GM12878 (cell line): ENCODE measurements around the gene RXFP4. TPM values are rescaled to one million over a fixed set of nuclear protein-coding genes. Genes with fewer than 3 reads are reported as not detected.
A peak's percentile ranks its signal among the peaks of the same experiment; 100 is the strongest.

Source experiments
- ATAC-seq: fragments of 200-7000 bp; cut with Tn5 transposase; 3 replicates; pipeline ENCODE4 v1.9.1; 2020; ENCODE audit warnings: mild to moderate bottlenecking, moderate library complexity
- BruUV-seq: library from RNA; stranded (reverse); fragments of 400-500 nt; replicated peaks from 2 replicates; lab custom pipeline; 2021; lab: Mats Ljungman, UMichigan
- CTCF ChIA-PET: fragments of 300-600 bp; sonication (Branson Sonifier 250); formaldehyde crosslinking; extraction: SDS; loops from one replicate; lab custom pipeline; 2021; ENCODE audit warnings: inconsistent platforms; lab: Yijun Ruan, JAX
- POLR2A ChIA-PET: fragments of 350-600 bp; formaldehyde crosslinking; extraction: SDS; loops from one replicate; lab custom pipeline; 2021; ENCODE audit warnings: inconsistent platforms; lab: Charles Lee
- RAD21 ChIA-PET: fragments of 300-600 bp; sonication (Branson Sonifier 250); formaldehyde crosslinking; loops from one replicate; lab custom pipeline; 2023; ENCODE audit warnings: antibody characterized with exemption; ENCODE audit not compliant: unreplicated experiment; lab: Charles Lee
- SMC1A ChIA-PET: fragments of 300-600 bp; sonication (Branson Sonifier 250); formaldehyde crosslinking; loops from one replicate; lab custom pipeline; 2023; ENCODE audit not compliant: unreplicated experiment, uncharacterized antibody; lab: Charles Lee
- DNase-seq: peaks from one replicate; pipeline ENCODE4 v3.0.0-alpha.2; 2011; ENCODE audit warnings: low read depth, low spot score
- FAIRE-seq: peaks from 3 replicates; lab custom pipeline; 2011; peaks lifted over from hg19 to GRCh38; lab: Jason Lieb, UNC
- H2AFZ ChIP-seq: 2 replicates; pipeline ENCODE4 v1.6.0; 2011; ENCODE audit warnings: low read depth, low read length, control low read depth; ENCODE audit not compliant: control insufficient read depth
- H3K27ac ChIP-seq: 2 replicates; pipeline ENCODE4 v1.5.1; 2011; ENCODE audit warnings: control low read depth; ENCODE audit not compliant: control insufficient read depth, insufficient read depth
- H3K27me3 ChIP-seq, 2 experiments: replicated peaks in 1 of 2; 2 replicates each; pipeline versions ENCODE4 v1.6.0 to v1.6.1; 2011; ENCODE audit warnings: low read length in 1 of 2; ENCODE audit not compliant: control insufficient read depth in 2 of 2, insufficient read depth in 2 of 2
- H3K36me3 ChIP-seq, 2 experiments: 2 replicates each; pipeline ENCODE4 v1.5.1; 2011; ENCODE audit warnings: low read length in 1 of 2; ENCODE audit not compliant: control insufficient read depth in 2 of 2, insufficient read depth in 2 of 2
- H3K4me1 ChIP-seq: 2 replicates; pipeline ENCODE4 v1.6.1; 2011; ENCODE audit warnings: mild to moderate bottlenecking, low read length, moderate library complexity, mixed read lengths; ENCODE audit not compliant: control insufficient read depth, insufficient read depth
- H3K4me2 ChIP-seq: 2 replicates; pipeline ENCODE4 v1.6.0; 2011; ENCODE audit warnings: control low read depth; ENCODE audit not compliant: control insufficient read depth, insufficient read depth
- H3K4me3 ChIP-seq: fragments of 200-600 bp; sonication (generic); 2 replicates; pipeline ENCODE4 v1.5.1; 2016
- H3K79me2 ChIP-seq: 2 replicates; pipeline ENCODE4 v1.6.0; 2011; ENCODE audit warnings: low read length; ENCODE audit not compliant: control insufficient read depth, insufficient read depth
- H3K9ac ChIP-seq: 2 replicates; pipeline ENCODE4 v1.8.0; 2011; ENCODE audit warnings: low read length, control low read depth, mixed read lengths; ENCODE audit not compliant: control insufficient read depth, insufficient read depth
- H3K9me3 ChIP-seq: replicated peaks from 3 replicates; pipeline ENCODE4 v1.5.1; 2011; ENCODE audit warnings: mild to moderate bottlenecking, low read length; ENCODE audit not compliant: control insufficient read depth, insufficient read depth
- H4K20me1 ChIP-seq: 2 replicates; pipeline ENCODE4 v1.6.0; 2011; ENCODE audit not compliant: control insufficient read depth, insufficient read depth
- ETV6 ChIP-seq, 2 experiments: fragments of 450-650 bp in 1 of 2; IDR thresholded peaks in 1 of 2; conservative IDR thresholded peaks in 1 of 2; 2 replicates each; pipeline ENCODE4 v1.6.1; 2014; ENCODE audit warnings: antibody characterized with exemption in 1 of 2, borderline replicate concordance in 1 of 2, low read depth in 1 of 2, mild to moderate bottlenecking in 1 of 2, moderate library complexity in 1 of 2
- MXI1 ChIP-seq: fragments of 150-350 bp; IDR thresholded peaks from 2 replicates; pipeline ENCODE4 v1.6.1; 2011; ENCODE audit warnings: low read depth, mild to moderate bottlenecking, inconsistent platforms, low read length, improper control_type of control experiment
- NR2F1 ChIP-seq: fragments of 450-650 bp; conservative IDR thresholded peaks from 2 replicates; pipeline ENCODE4 v1.6.1; 2017; ENCODE audit warnings: mild to moderate bottlenecking
- RUNX3 ChIP-seq: IDR thresholded peaks from 2 replicates; pipeline ENCODE4 v1.6.1; 2012; ENCODE audit warnings: low read length, inconsistent platforms
- SPI1 ChIP-seq: IDR thresholded peaks from 2 replicates; pipeline ENCODE4 v1.6.1; 2011; ENCODE audit warnings: low read depth, mild to moderate bottlenecking, low read length, moderate library complexity, borderline replicate concordance; ENCODE audit not compliant: insufficient read depth
- WGBS: methylation state at CpG from one replicate; pipeline ENCODE4 v1.1.6; 2016; ENCODE audit warnings: low lambda C conversion rate; ENCODE audit not compliant: insufficient replicate concordance, insufficient coverage; ENCODE audit errors: missing lambda C conversion rate; 5-methylcytosine and 5-hydroxymethylcytosine counted together
- in situ Hi-C: fragments of 300-500 bp; cut with MboI; formaldehyde crosslinking; loops from 9 replicates; pipeline ENCODE4 v1.14.3; 2018; ENCODE audit warnings: mixed read lengths
- intact Hi-C: fragments of 100-400 bp; cut with micrococcal nuclease; formaldehyde crosslinking; loops from one replicate; pipeline ENCODE4 v1.14.2; 2022; ENCODE audit not compliant: unreplicated experiment
- polyA plus RNA-seq, 11 experiments: library from polyadenylated mRNA; depleted of rRNA in 4 of 11; unstranded in 6 of 11; stranded (reverse) in 5 of 11; fragments of >200 nt; fragmentation: Nextera tagmentation in 4 of 11; fragmentation: Illumina TruSeq in 1 of 11; extraction: Ambion mirVana in 4 of 11; extraction: Trizol in 1 of 11; gene quantifications; 1 replicate in 1 of 11; 2 replicates in 10 of 11; pipeline versions ENCODE4 v1.2.1 to v1.2.3, GENCODE V29; 2011 to 2016; ENCODE audit warnings: inconsistent platforms in 2 of 11, missing spikeins in 2 of 11, low read depth in 1 of 11
- total RNA-seq, 4 experiments: library from RNA; depleted of rRNA in 3 of 4; stranded (reverse); fragments of >200 nt in 3 of 4; fragmentation: Illumina TruSeq in 1 of 4; extraction: Trizol in 1 of 4; gene quantifications; 2 replicates each; pipeline versions ENCODE4 v1.2.1 to v1.2.3, GENCODE V29; 2013 to 2021
- TF ChIP-seq, protein P1 (sequence below): IDR thresholded peaks from 2 replicates; pipeline ENCODE4 v1.6.1; 2011; ENCODE audit warnings: borderline replicate concordance, low read depth, mild to moderate bottlenecking, moderate library complexity, low read length; ENCODE audit not compliant: insufficient read depth, poor library complexity, severe bottlenecking
- TF ChIP-seq, protein P2 (sequence below): IDR thresholded peaks from 2 replicates; pipeline ENCODE4 v1.6.1; 2012; ENCODE audit warnings: improper control_type of control experiment, low read depth, low read length; ENCODE audit not compliant: insufficient replicate concordance
- TF ChIP-seq, protein P3 (sequence below): fragments of 450-650 bp; IDR thresholded peaks from 2 replicates; pipeline ENCODE4 v1.6.1; 2017; ENCODE audit warnings: low read depth, mild to moderate bottlenecking, moderate library complexity

Gene RXFP4
- total and polyA plus RNA-seq, 10 of the 15 experiments (the other 5 are each of a cell fraction or from before 2014, with no cell fraction given) = 0.10 to 0.40 (median 0.39) TPM; not detected in 7

DNA sequence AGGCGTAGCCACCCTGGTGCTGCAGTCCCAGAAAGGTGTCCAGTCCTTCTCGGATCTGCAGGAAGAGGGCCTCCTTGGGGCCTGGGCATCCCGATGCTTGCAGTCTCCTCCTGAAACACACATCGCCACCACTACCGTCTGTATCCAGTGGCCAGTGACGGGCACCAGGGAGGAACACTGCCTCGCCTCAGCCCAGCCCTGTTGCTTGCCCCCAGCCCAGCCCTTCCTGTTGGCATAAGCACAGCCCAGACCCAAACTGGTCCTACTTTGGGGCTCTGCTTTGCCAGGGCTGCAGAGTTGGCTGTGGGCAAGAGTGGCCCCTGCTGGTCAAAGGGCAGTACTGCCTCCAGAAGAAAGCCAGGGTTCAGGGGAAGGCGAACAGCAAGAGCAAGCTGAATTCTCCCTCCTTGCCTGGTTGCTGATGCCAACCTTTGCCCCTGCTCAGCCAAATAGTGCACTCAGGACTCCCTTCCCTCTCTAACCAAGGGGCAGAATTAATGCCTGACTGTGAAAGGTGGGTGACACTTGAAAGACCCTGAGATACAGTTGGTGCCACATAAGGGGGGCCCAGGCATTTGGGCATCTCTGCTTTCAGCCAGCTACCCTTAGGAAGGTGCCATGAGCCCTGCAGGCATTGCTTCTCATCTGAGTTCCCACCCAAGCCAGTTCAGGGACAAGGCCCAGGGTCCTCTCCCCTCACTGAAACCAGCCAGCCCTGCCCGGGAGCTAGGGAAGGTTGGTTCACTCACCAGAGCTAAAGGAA lies 48.0 kb downstream of the RXFP4 start (continued):
- TF ChIP-seq, protein P1, sequence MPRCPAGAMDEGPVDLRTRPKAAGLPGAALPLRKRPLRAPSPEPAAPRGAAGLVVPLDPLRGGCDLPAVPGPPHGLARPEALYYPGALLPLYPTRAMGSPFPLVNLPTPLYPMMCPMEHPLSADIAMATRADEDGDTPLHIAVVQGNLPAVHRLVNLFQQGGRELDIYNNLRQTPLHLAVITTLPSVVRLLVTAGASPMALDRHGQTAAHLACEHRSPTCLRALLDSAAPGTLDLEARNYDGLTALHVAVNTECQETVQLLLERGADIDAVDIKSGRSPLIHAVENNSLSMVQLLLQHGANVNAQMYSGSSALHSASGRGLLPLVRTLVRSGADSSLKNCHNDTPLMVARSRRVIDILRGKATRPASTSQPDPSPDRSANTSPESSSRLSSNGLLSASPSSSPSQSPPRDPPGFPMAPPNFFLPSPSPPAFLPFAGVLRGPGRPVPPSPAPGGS = no peak

DNA sequence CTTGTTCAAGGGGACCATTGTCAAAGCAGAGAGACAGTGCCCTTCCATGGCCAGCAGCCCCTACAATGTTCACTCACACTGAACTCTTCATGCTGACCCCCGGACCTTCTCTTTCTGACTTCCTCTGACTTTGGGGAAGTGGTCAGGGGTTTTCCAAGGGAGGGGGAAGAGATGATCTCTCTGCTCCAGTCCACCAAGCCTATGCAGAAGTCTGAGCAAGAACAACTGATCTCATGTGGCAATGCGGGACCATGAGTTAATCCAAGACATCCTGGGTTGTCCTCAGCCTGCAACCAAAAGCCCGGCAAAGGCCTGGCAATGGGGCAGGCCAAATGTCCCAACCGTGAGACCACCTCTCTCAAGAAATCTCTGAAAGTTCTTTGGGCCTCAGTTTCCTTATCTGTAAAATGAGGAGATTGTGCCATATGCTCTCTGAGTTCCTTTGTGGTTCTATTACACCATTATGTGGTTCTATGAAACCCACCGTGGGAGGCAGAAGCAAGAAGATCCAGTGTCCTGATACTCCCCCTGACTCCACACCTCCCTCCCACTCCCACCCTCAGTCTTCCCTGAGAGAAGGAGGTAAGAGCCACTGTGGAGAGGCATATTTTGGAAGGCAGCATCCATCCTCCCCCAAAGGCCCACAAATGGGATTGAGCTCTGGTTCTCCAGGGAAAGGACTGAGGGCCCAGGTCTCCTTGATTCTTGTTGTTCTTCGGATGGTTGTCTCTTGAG lies 48.7 kb downstream of the RXFP4 start:
- H3K27ac ChIP-seq = peak overlapping the region; percentile 40; the same call in 1 of the 2 replicates
- intact Hi-C loops (no loop called here), in situ Hi-C loops (loop anchor here (5.0 kb wide), 1 partner anchor 53 kb away; no protein-coding TSS in a partner anchor)
- POLR2A ChIA-PET = interaction anchor here (0.5 to 3.4 kb wide), 11 partner anchors 10 to 131 kb away, joined by 3 to 16 read pairs (median 4); partner anchors contain the start of genes ARHGEF2 and KHDC4
- CTCF ChIA-PET = interaction anchor here (0.6 to 7.3 kb wide), 57 partner anchors 11 to 698 kb away, joined by 3 to 176 read pairs (median 4); partner anchors contain the start of genes ARHGEF2, KHDC4, LAMTOR2 and RXFP4
- ATAC-seq (peak; percentile 74), FAIRE-seq (peak; percentile 75), DNase-seq (no peak)
- H3K36me3 ChIP-seq = no peaks in the 10 kb centered on the region; a peak in 1 of 4 replicates
- BruUV-seq = no TSS peak
- H3K4me1 ChIP-seq = peaks cover 17% of the 10 kb centered on the region
- RAD21 ChIA-PET = interaction anchor here (0.6 to 4.9 kb wide), 25 partner anchors 11 to 246 kb away, joined by 3 to 143 read pairs (median 4); partner anchors contain the start of genes ARHGEF2, KHDC4, RXFP4 and SSR2
- H3K4me2 ChIP-seq = peak overlapping the region; percentile 40
- H3K9ac ChIP-seq = 0 out of 2 replicates have a peak overlapping the region, but pooled peaks have one; percentile 35
- H3K9me3 ChIP-seq = no peaks in the 10 kb centered on the region
- no peaks in the 10 kb centered on the region for H3K27me3 ChIP-seq
- no peaks in the 10 kb centered on the region for H4K20me1 ChIP-seq
- peak overlapping the region; percentile 37 for H2AFZ ChIP-seq
- 21% methylated on average over 6 of the region's 6 CpGs for WGBS
- SMC1A ChIA-PET = interaction anchor here (0.5 to 6.2 kb wide), 31 partner anchors 10 to 368 kb away, joined by 3 to 164 read pairs (median 4); partner anchors contain the start of genes GON4L, KHDC4, RXFP4 and SSR2
- no peaks in the 10 kb centered on the region for H3K79me2 ChIP-seq
- H3K4me3 ChIP-seq = no peak overlapping the region
- TF ChIP-seq, protein P2, sequence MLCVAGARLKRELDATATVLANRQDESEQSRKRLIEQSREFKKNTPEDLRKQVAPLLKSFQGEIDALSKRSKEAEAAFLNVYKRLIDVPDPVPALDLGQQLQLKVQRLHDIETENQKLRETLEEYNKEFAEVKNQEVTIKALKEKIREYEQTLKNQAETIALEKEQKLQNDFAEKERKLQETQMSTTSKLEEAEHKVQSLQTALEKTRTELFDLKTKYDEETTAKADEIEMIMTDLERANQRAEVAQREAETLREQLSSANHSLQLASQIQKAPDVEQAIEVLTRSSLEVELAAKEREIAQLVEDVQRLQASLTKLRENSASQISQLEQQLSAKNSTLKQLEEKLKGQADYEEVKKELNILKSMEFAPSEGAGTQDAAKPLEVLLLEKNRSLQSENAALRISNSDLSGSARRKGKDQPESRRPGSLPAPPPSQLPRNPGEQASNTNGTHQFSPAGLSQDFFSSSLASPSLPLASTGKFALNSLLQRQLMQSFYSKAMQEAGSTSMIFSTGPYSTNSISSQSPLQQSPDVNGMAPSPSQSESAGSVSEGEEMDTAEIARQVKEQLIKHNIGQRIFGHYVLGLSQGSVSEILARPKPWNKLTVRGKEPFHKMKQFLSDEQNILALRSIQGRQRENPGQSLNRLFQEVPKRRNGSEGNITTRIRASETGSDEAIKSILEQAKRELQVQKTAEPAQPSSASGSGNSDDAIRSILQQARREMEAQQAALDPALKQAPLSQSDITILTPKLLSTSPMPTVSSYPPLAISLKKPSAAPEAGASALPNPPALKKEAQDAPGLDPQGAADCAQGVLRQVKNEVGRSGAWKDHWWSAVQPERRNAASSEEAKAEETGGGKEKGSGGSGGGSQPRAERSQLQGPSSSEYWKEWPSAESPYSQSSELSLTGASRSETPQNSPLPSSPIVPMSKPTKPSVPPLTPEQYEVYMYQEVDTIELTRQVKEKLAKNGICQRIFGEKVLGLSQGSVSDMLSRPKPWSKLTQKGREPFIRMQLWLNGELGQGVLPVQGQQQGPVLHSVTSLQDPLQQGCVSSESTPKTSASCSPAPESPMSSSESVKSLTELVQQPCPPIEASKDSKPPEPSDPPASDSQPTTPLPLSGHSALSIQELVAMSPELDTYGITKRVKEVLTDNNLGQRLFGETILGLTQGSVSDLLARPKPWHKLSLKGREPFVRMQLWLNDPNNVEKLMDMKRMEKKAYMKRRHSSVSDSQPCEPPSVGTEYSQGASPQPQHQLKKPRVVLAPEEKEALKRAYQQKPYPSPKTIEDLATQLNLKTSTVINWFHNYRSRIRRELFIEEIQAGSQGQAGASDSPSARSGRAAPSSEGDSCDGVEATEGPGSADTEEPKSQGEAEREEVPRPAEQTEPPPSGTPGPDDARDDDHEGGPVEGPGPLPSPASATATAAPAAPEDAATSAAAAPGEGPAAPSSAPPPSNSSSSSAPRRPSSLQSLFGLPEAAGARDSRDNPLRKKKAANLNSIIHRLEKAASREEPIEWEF = no peak
- no peak for TF ChIP-seq MXI1
- peak; percentile 89 for TF ChIP-seq SPI1
- peak in 1 of 2 experiments; percentile 70; a peak in 1 of 4 replicates for TF ChIP-seq ETV6 (conservative IDR thresholded peaks at IDR 0.05 in 1 of 2, IDR thresholded peaks at IDR 0.05 in 1 of 2; ENCODE audit: borderline replicate concordance in 1 of 2, low read depth in 1 of 2)
- peak; percentile 62 for TF ChIP-seq RUNX3
- TF ChIP-seq, protein P3, sequence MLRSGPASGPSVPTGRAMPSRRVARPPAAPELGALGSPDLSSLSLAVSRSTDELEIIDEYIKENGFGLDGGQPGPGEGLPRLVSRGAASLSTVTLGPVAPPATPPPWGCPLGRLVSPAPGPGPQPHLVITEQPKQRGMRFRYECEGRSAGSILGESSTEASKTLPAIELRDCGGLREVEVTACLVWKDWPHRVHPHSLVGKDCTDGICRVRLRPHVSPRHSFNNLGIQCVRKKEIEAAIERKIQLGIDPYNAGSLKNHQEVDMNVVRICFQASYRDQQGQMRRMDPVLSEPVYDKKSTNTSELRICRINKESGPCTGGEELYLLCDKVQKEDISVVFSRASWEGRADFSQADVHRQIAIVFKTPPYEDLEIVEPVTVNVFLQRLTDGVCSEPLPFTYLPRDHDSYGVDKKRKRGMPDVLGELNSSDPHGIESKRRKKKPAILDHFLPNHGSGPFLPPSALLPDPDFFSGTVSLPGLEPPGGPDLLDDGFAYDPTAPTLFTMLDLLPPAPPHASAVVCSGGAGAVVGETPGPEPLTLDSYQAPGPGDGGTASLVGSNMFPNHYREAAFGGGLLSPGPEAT = peak; percentile 47; the same call in 1 of the 2 replicates
- peak; percentile 52; the same call in 1 of the 2 replicates for TF ChIP-seq NR2F1
